ENCODE data around the gene DNAJC6. TPM values are rescaled to one million over a fixed set of nuclear protein-coding genes. Genes with fewer than 3 reads are reported as not detected.

DNAJC6 gene
- total and polyA plus RNA-seq, 2 of the 13 experiments (the other 11 are each of a cell fraction or from before 2014, with no cell fraction given), result 1.0 to 1.6 TPM

GRCh38 chr1:65420590-65421350 is 111.4 kb downstream of the DNAJC6 start, which contains the start of the genes LEPR and LEPROT (continued):
- 0 out of 2 replicates have a peak, but pooled peaks have one; percentile 43 for TF ChIP-seq NFAT5 (CRISPR knock-in tag; IDR thresholded peaks at IDR 0.05)
- TF ChIP-seq PHF21A (CRISPR knock-in tag; IDR thresholded peaks at IDR 0.05), result no peak
- TF ChIP-seq ZNF253 (CRISPR knock-in tag; IDR thresholded peaks at IDR 0.05; ENCODE audit: borderline replicate concordance), result no peak
- no peak for TF ChIP-seq SRSF9 (IDR thresholded peaks at IDR 0.05; ENCODE audit: borderline replicate concordance, insufficient read depth, low read depth, low read length, poor library complexity, severe bottlenecking)
- TF ChIP-seq FOXP1 (IDR thresholded peaks at IDR 0.05), result no peak
- TF ChIP-seq FOXP1 (CRISPR knock-in tag; IDR thresholded peaks at IDR 0.05), result no peak
- peak; percentile 94 for TF ChIP-seq RBFOX2 (IDR thresholded peaks at IDR 0.05; ENCODE audit: low read depth, low read length)
- no peak for TF ChIP-seq BCLAF1 (IDR thresholded peaks at IDR 0.05)
- no peak for TF ChIP-seq HNRNPK (IDR thresholded peaks at IDR 0.05; ENCODE audit: low read depth, low read length, poor library complexity, severe bottlenecking)
- TF ChIP-seq ZNF496 (CRISPR knock-in tag; IDR thresholded peaks at IDR 0.05; ENCODE audit: insufficient replicate concordance), result no peak
- peak; percentile 66; the same call in 1 of the 2 replicates for TF ChIP-seq ISL2 (CRISPR knock-in tag; IDR thresholded peaks at IDR 0.05)
- TF ChIP-seq ZSCAN25 (CRISPR knock-in tag; IDR thresholded peaks at IDR 0.05), result no peak
- peak; percentile 82 for TF ChIP-seq POGZ (CRISPR knock-in tag; IDR thresholded peaks at IDR 0.05)
- no peak for TF ChIP-seq PRMT3 (CRISPR knock-in tag; IDR thresholded peaks at IDR 0.05; ENCODE audit: borderline replicate concordance, low read depth)
- TF ChIP-seq CENPT (CRISPR knock-in tag; IDR thresholded peaks at IDR 0.05; ENCODE audit: low read depth), result no peak
- no peak for TF ChIP-seq ZSCAN29 (CRISPR knock-in tag; conservative IDR thresholded peaks at IDR 0.05)
- no peak for TF ChIP-seq TEAD2 (CRISPR knock-in tag; IDR thresholded peaks at IDR 0.05)
- TF ChIP-seq ARNT (IDR thresholded peaks at IDR 0.05), result no peak
- no peak for TF ChIP-seq ZBTB46 (CRISPR knock-in tag; IDR thresholded peaks at IDR 0.05; ENCODE audit: borderline replicate concordance)
